NCI-H1092 treated with DMSO at 0.1 percent for 48 hours (cell line): ENCODE measurements around the gene COX20.

Experiments used
- DNase-seq: peaks from one replicate; lab custom pipeline; 2025; lab: John Stamatoyannopoulos, UW

Gene COX20

DNA sequence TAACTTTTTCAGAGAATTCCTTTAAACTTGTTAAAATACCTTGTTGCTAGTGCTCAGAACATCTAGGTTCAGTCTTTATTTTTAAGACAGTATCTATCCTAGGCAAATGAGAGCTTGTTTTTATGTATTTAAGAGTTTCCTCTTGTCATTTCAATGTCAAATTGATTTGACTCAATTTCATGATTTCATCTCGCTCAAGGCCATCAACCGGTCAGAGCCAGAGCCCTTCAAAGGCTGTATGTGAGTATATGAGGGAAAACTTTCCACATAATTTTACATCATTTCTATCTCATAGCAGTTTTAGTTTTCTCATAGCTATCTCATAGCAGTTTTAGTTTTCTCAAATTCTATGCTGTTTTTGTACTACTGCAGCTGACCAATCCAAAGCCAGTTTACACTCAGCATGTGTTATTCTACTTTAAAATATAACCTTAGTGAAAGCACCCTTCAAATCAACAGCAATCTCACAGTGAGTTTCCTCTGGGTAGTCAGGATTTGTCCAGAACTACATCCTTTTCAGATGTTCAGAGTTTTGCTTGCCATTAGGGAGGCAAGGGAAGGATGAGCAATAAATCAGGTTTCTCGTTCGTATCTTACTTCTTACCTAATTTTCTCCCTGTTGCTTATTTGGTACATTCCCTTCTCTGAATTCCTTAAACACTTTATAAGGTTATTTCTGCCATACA, 16.2 kb downstream of the COX20 start:
- DNase-seq, result no peak

DNA sequence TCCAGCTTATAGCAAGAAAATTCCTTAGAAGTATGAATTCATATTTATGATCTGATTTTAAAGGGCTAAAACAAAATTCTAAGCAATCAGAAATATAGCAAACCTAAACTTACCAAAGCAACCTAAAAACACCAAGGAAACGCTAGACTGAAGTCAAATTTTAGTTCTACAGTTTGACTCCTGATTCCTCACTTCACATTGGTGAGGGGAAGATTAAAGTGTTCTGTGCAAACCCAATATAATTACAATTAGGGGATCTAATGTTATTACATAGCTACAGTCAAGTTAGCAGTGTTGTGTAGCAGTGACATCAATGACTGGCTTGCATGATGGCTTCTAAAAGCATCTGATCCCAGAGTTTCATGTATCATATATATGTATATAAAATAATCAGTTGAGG, 17.2 kb downstream of the COX20 start:
- no peak for DNase-seq

DNA sequence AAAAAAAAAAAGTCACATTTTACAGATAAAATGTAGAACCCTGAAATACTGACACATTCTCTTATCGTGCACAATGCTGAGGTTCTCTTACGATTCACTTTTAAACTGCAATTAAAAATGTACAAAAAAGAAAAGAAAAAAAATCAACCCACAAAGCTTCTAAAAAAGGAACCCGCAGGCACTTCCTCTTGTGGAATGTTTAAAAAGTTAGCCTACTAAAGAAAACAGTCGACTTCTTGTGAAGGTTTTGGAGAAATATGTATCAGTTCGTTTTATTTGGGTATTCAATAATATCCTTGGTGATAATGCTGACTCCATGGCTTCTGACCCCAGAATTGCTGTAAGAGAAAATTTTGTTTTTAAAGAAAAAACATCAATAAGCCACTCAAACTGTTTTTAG, 18.7 kb downstream of the COX20 start:
- no peak for DNase-seq

DNA sequence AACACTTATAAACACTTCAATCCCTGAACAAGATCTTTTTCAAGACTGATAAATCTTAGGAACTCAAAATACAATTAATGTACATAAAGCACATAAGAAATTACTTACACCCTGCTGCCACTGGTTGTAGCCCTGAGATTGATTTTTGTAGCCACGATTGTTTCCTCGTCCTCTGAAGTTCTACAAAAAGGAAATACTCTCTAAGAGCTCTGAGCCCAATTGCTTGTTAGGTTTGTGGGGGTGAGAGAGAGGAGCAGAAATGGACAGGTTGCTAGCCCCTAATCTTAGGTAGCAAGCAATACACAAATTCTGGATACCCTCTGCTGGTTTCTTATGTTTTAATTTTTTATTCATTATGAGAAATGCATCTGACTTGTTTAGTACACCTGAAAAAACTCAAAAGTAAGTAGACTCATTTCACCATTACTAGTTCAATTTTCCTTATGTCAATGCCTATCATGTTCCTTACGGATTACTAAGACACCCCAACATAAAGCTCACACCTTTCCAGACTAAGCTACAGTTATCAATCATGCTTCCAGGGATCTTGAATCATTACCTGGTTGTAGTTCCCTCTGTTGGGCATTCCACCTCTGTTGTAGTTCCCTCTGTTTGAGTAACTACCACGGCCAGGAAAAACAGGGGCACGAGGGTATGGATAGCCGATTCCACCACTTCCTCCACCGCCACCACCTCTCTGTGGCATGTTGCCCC, 19.6 kb downstream of the COX20 start:
- DNase-seq, result no peak

GRCh38 chr1:244857761-244858160, 22.3 kb downstream of the COX20 start:
- no peak for DNase-seq

GRCh38 chr1:244858357-244858756, 22.9 kb downstream of the COX20 start:
- no peak for DNase-seq

DNA sequence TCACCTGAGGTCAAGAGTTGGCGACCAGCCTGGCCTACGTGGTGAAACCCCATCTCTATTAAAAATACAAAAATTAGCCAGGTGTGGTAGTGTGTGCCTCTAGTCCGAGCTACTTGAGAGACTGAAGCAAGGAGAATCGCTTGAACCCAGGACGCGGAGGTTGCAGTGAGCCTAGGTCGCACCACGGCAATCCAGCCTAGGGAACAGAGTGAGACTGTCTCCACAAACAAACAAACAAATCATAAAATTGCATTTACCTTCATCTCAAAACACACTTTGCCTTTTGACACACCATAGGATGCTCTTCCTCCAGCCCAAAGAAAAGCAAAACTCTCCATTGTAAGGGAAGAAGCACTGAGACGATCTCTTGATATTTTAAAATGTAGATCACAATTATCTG, 24.6 kb downstream of the COX20 start:
- DNase-seq, result no peak

DNA sequence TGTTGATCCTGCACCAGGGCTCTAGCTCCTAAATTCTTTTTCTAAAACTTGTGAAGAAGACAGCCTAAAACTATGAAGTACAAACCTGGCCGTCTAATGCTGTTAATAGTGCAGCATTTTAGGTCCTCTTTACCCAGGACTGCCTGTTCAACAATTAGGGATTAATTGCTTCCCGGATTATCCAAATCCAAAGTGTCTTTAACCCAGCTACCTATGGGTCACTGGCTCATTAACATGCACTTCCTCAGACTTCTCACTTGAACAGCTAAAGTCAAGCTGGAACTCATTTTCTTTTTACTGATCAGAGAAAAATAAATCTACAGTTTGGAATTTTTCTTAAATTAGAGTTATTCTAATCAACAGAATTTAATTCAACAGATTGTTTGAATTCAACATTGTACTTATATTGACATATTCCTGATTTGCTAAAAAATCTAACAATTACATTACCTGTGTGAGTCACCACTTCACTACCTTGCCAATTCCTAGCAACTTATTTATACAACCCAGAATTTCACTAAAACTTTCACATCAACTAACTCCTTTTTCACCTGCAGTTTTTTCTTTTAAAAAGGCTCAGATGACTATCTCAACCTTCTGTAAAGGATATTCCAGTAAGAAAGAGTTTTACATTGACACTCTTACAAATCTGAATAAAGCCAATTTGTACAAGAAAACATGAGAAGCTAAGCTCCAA, 25.6 kb downstream of the COX20 start:
- no peak for DNase-seq

- no peak for DNase-seq
These were observed 26.2 kb downstream of the COX20 start for GRCh38 chr1:244861683-244862082.

- DNase-seq, result no peak
These were observed 26.9 kb downstream of the COX20 start for GRCh38 chr1:244862354-244862698.

DNA sequence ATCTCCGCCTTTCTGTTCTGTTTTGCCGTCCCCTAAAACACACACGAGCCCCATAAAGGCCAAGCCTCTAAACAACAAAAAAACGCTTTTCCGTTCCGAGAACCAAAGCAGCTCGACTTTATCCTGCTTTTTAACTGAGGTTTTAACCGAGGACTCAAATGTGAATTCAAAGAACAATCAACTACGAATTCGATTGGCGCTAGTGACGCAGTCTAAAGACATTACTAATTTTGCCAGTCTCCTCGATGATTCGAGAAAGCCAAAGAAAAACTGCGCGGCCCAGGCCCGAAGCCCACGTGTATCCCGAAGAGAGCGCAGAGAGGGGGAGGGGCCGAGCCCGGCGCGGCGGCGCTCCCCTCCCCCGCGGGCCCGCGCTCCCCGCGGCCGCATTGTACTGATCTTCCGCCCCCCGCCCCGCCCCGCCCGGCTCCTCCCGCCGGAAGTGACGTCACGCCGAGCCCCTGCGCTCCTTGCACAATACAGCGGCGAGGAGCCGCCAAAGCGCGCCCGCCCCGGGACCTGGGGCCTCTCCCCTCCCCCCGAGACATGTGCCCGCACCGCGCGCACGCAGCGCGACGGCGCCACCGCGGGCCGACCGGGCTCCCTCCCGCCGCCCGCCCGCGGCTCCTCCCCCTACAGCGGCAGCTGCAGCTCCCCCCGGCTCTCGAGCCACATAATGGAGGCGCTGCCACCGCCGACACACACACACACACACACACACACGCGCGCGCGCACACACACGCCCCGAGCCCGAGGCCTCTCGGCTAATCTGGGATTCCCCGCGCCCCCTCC, 27.4 kb downstream of the COX20 start:
- peak; percentile 96 for DNase-seq

DNA sequence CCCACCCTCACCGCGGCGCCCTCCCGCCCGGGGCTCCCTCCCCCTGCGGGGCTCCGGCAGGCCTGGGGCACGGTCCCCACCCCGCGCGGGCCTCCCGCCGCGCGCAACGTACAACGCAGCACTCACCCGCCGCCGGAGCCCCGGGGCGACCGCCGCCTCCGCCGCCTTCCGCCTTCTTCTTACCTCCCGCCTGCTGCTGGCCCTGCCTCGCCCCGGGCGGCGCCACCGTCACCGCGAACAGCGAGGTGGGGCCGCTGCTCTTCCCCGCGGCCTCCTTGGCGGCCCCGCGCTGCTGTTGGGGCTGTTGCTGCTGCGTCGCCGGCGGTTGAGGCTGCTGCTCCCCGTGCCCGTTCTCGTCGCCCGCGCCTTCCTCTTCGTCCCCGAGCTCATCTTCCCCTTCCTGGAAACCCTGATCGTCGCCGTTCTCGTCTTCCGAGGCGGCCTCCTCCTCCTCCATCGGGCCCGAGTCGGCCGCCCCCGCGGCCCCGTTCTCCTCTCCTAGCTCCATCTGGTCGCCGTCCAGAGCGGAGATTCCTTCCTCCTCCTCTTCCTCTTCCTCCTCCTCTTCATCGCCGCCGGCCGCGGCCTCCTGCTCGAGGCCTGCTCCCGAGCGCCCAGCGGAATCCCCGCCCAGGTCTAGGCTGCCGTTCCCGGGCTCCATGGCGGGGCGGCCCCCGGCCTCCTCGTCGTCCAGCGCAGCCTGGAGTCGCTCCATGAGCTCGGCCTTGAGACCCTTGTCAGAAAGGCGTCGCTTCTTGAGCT, 28.2 kb downstream of the COX20 start:
- DNase-seq, result no peak

- peak; percentile 99 for DNase-seq
These were observed 29.0 kb downstream of the COX20 start, which contains the start of gene HNRNPU for GRCh38 chr1:244864253-244865027. Gene HNRNPU (minus strand): TSS chr1:244864543. CDS start chr1:244864307, 236 bp downstream.

GRCh38 chr1:244865028-244865371, 29.5 kb downstream of the COX20 start:
- no peak for DNase-seq

- no peak for DNase-seq
These were observed 30.4 kb downstream of the COX20 start for GRCh38 chr1:244865820-244866219.

DNA sequence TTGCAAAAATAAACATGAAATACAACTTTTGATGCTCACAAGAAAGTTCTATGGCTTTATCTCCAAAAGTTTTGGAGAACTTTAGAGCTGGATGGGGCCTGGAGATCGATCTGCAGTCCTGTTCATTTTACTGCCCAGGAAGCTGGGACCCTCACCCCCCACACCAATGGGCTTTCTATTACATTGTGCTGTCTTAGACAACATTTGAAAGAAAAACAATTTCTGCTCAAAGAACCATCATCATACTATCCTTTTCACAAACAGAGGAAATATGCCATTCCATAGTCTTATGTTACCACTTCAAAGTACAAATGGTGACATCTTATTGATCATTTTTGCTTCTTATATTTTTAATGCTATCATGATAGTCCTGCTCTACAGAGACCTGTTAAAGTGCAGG, 30.9 kb downstream of the COX20 start:
- no peak for DNase-seq

DNA sequence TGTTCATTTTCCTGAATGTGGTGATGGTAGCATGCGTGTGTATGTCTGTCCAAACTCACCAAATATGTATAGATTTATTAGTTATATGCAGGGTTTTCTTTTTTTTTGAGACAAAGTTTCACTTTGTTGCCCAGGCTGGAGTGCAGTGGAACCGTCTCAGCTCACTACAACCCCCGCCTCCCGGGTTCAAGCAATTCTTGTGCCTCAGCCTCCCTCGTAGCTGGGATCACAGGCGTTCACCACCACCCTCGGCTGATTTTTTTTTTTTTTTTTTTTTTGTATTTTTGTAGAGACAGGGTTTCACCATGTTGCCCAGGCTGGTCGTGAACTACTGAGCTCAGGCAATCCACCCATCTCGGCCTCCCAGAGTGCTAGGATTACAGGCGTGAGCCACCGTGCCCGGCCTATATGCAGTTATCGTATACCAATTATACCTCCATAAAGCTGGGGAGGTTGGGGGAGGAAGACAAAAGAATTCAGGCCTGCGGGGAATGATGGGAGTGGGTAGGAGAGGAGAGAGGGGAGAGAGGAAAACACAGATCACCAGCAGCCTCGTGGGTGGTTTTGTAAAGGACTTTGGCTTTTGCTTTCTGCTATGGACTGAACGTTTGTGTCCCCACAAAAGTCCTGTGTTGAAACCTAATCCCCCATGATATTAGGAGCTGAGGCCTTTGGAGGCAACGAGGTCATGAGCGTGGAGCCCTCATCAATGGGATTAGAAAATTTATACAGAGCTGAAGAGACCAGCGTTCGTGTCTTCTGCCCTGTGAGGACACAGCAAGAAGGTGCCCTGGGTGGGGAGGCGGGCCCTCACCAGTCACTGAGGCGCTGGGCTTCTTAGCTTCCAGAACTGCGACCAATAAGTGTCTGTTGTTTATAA, 33.3 kb downstream of the COX20 start:
- no peak for DNase-seq

- DNase-seq, result no peak
These were observed 33.9 kb downstream of the COX20 start for GRCh38 chr1:244869364-244869827.

- DNase-seq, result no peak
These were observed 34.5 kb downstream of the COX20 start for GRCh38 chr1:244869950-244870349.
